Neuronal stem cell (in vitro differentiated cells): ENCODE data around the gene NAT10.

Source experiments
- DNase-seq: peaks from one replicate; pipeline ENCODE4 v3.0.0-alpha.2; 2013; ENCODE audit warnings: low spot score
- H2AFZ ChIP-seq: one replicate; pipeline ENCODE4 v1.6.1; 2013; ENCODE audit warnings: mild to moderate bottlenecking, low read length, inconsistent platforms
- H2AK5ac ChIP-seq: 2 replicates; pipeline ENCODE4 v1.6.1; 2013; ENCODE audit warnings: low read depth, mild to moderate bottlenecking, inconsistent platforms, low read length, moderate library complexity, mixed read lengths
- H2BK120ac ChIP-seq: 2 replicates; pipeline ENCODE4 v1.6.1; 2013; ENCODE audit warnings: low read depth, mild to moderate bottlenecking, inconsistent platforms, low read length, moderate library complexity, mixed read lengths
- H2BK12ac ChIP-seq: one replicate; pipeline ENCODE4 v1.6.1; 2013; ENCODE audit warnings: low read length, inconsistent platforms
- H2BK15ac ChIP-seq: 2 replicates; pipeline ENCODE4 v1.6.1; 2013; ENCODE audit warnings: mild to moderate bottlenecking, low read length, inconsistent platforms, mixed read lengths
- H2BK5ac ChIP-seq: one replicate; pipeline ENCODE4 v1.6.1; 2013; ENCODE audit warnings: inconsistent platforms, mild to moderate bottlenecking, low read length, moderate library complexity
- H3K14ac ChIP-seq: one replicate; pipeline ENCODE4 v1.6.1; 2013; ENCODE audit warnings: low read length, inconsistent platforms
- H3K18ac ChIP-seq: 2 replicates; pipeline ENCODE4 v1.6.1; 2013; ENCODE audit warnings: low read length, inconsistent platforms
- H3K23ac ChIP-seq: 2 replicates; pipeline ENCODE4 v1.6.1; 2013; ENCODE audit warnings: low read depth, mild to moderate bottlenecking, mixed read lengths, low read length, inconsistent platforms; ENCODE audit not compliant: poor library complexity
- H3K27ac ChIP-seq: replicated peaks from 3 replicates; pipeline ENCODE4 v1.5.1; 2013; ENCODE audit warnings: low read length, inconsistent platforms
- H3K27me3 ChIP-seq, 3 experiments: 2 replicates each; pipeline ENCODE4 v1.6.1; 2013; ENCODE audit warnings: low read length in 3 of 3, mild to moderate bottlenecking in 2 of 3, inconsistent platforms in 1 of 3, low read depth in 1 of 3, mixed read lengths in 1 of 3, moderate library complexity in 1 of 3; ENCODE audit not compliant: control insufficient read depth in 3 of 3, insufficient read depth in 3 of 3
- H3K36me3 ChIP-seq, 2 donors: replicated peaks in 1 of 2; 2 replicates each; pipeline ENCODE4 v1.6.1; 2013; ENCODE audit warnings: low read length in 2 of 2; ENCODE audit not compliant: control insufficient read depth in 2 of 2, insufficient read depth in 2 of 2
- H3K4ac ChIP-seq: 2 replicates; pipeline ENCODE4 v1.6.1; 2013; ENCODE audit warnings: inconsistent platforms, mild to moderate bottlenecking, low read length, moderate library complexity
- H3K4me1 ChIP-seq, 2 donors: 1 replicate in 1 of 2; 2 replicates in 1 of 2; pipeline ENCODE4 v1.6.1; 2013; ENCODE audit warnings: low read length in 2 of 2, low read depth in 1 of 2; ENCODE audit not compliant: control insufficient read depth in 2 of 2, insufficient read depth in 1 of 2
- H3K4me2 ChIP-seq: one replicate; pipeline ENCODE4 v1.6.1; 2013; ENCODE audit warnings: mild to moderate bottlenecking, low read length, inconsistent platforms; ENCODE audit not compliant: insufficient read depth, poor library complexity, severe bottlenecking
- H3K4me3 ChIP-seq, 2 donors: 2 replicates each; pipeline ENCODE4 v1.5.1; 2013; ENCODE audit warnings: low read length in 2 of 2, mild to moderate bottlenecking in 2 of 2, inconsistent platforms in 1 of 2, moderate library complexity in 1 of 2
- H3K79me1 ChIP-seq: one replicate; pipeline ENCODE4 v1.6.1; 2013; ENCODE audit warnings: low read depth, mild to moderate bottlenecking, inconsistent platforms, low read length, moderate library complexity
- H3K9ac ChIP-seq: one replicate; pipeline ENCODE4 v1.6.1; 2013; ENCODE audit warnings: mild to moderate bottlenecking, low read depth, low read length, inconsistent platforms; ENCODE audit not compliant: poor library complexity
- H3K9me3 ChIP-seq, 2 donors: replicated peaks in 1 of 2; 2 replicates each; pipeline versions ENCODE3 to v1.6.1; 2013; ENCODE audit warnings: low read length in 2 of 2, mild to moderate bottlenecking in 2 of 2, inconsistent platforms in 1 of 2, low read depth in 1 of 2, mixed read lengths in 1 of 2, moderate library complexity in 1 of 2; ENCODE audit not compliant: control insufficient read depth in 2 of 2, insufficient read depth in 1 of 2
- H4K8ac ChIP-seq: one replicate; pipeline ENCODE4 v1.6.1; 2013; ENCODE audit warnings: low read depth, mild to moderate bottlenecking, inconsistent platforms, low read length, moderate library complexity
- H4K91ac ChIP-seq: one replicate; pipeline ENCODE4 v1.6.1; 2013; ENCODE audit warnings: low read length, low read depth, mild to moderate bottlenecking, inconsistent platforms; ENCODE audit not compliant: poor library complexity
- WGBS, 2 donors: extraction: QIAGEN DNeasy Blood & Tissue Kit; methylation state at CpG; one replicate each; pipeline ENCODE4 v1.1.7; 2013; ENCODE audit warnings: missing lambda C conversion rate in 2 of 2, mixed read lengths in 1 of 2; ENCODE audit not compliant: insufficient read length in 2 of 2, insufficient replicate concordance in 1 of 2; ENCODE audit errors: extremely low coverage in 2 of 2; 5-methylcytosine and 5-hydroxymethylcytosine counted together

The NAT10 gene

DNA sequence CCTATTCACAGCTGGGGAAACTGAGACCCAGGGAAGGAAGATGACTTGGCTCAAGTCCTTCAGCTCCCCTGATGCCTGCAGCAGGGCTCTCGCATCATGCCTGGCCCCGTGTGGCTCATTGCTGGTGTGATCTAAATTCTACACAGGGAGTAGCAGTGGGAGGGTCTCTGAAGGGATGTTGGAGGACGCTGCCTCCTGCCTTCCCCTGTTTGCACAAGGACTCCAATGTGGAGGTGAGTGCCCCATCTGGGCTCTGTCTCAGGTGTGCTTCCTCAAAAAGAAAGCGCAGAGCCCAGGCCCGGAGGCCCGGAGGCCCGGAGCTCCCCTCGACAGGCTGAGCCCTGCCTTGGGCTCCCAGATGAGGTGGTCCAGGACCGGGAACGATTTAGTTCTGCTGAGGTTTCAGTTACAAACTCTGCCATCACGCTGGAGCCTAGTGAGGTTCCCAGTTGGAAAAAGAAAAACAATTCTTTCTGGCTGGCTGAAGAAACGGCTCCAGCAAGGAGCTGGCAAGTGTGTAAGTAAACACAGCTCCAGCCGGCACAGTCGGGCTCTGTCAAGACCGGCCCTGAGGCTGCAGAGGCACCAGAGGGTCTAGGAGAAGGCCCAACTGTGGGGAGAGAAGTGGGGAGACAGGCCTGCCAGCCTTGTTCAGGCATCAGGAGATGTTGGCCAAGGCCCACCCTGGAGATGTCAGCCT lies 49.8 kb downstream of the NAT10 start:
- no peak overlapping the region for H3K27ac ChIP-seq
- DNase-seq = no peak
- H4K8ac ChIP-seq = no peak overlapping the region
- no peak overlapping the region for H2AFZ ChIP-seq
- H3K36me3 ChIP-seq = peaks cover 4 to 90% of the 10 kb centered on the region in 2 donors
- H3K4ac ChIP-seq = no peak overlapping the region
- no CpG with 5 or more reads among the region's 15 CpGs for WGBS, 2 donors
- H3K9me3 ChIP-seq = no peaks in the 10 kb centered on the region
- peak overlapping the region; percentile 75 for H3K23ac ChIP-seq
- H3K18ac ChIP-seq = no peak overlapping the region
- no peak overlapping the region for H2BK120ac ChIP-seq
- H2BK5ac ChIP-seq = no peak overlapping the region
- no peak overlapping the region for H3K9ac ChIP-seq
- H3K4me3 ChIP-seq = no peak overlapping the region
- no peak overlapping the region for H2BK15ac ChIP-seq
- no peaks in the 10 kb centered on the region for H3K4me1 ChIP-seq
- no peaks in the 10 kb centered on the region for H3K79me1 ChIP-seq
- H3K27me3 ChIP-seq = no peaks in the 10 kb centered on the region
- no peak overlapping the region for H3K4me2 ChIP-seq
- no peak overlapping the region for H3K14ac ChIP-seq
- no peak overlapping the region for H2BK12ac ChIP-seq
- no peak overlapping the region for H4K91ac ChIP-seq
- no peak overlapping the region for H2AK5ac ChIP-seq

DNA sequence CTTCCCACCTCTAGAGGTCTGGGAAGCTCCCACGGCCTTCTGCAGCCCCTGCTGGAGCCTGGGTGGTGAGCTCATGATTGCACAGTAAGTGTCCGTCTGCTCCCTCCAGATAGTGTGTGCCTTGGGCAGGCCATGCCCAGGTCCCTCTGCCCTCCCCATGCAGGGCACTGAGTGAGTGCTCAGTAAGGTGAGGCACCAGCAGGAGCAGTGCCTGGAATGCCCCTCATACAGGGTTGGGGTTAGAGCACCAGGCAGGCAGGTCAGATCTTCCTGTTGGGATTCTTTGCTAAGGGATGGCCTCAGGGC lies 50.3 kb downstream of the NAT10 start:
- Histone ChIP-seq H3K23ac (peak overlapping the region; percentile 75), H4K91ac (no peak overlapping the region), H3K14ac (no peak overlapping the region), H3K4ac (no peak overlapping the region), H2BK120ac (no peak overlapping the region), H3K36me3 (peaks cover 4 to 88% of the 10 kb centered on the region in 2 donors), H3K27ac (no peak overlapping the region), H3K18ac (no peak overlapping the region), H3K9ac (peak overlapping the region; percentile 27), H2BK15ac (no peak overlapping the region), H4K8ac (peak overlapping the region; percentile 7), H3K4me2 (no peak overlapping the region), H3K79me1 (no peaks in the 10 kb centered on the region), H3K4me3 (no peak overlapping the region), H2AK5ac (no peak overlapping the region), H3K27me3 (no peaks in the 10 kb centered on the region), H2BK5ac (no peak overlapping the region), H3K9me3 (no peaks in the 10 kb centered on the region), H3K4me1 (no peaks in the 10 kb centered on the region), H2BK12ac (no peak overlapping the region), H2AFZ (no peak overlapping the region)
- DNase-seq = no peak
- WGBS, 2 donors = no CpG with 5 or more reads among the region's 2 CpGs

DNA sequence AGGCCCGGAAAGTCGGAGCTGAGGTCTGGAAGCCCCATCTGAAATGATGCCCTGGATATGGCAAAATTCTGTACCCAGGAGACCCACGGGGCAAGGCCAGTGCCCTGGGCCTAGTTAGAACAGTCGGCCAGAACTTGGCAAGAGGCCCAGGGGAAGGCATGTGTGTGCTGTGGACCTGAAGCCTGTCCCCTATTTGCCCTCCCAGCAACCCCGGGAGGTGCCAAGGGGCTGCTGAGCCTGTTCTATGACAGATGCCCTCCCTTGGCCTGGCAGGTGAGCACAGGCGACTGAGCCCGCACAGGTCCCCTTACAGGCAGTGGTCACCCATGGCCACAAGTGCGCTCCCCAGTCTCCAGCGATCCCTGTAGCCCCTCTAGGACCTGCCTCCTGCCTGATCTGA lies 51.7 kb downstream of the NAT10 start:
- Histone ChIP-seq H4K8ac (no peak overlapping the region), H2AK5ac (peak overlapping the region; percentile 18), H3K4me2 (no peak overlapping the region), H3K14ac (no peak overlapping the region), H3K9ac (no peak overlapping the region), H3K36me3 (peaks cover 4 to 86% of the 10 kb centered on the region in 2 donors), H3K79me1 (no peaks in the 10 kb centered on the region), H4K91ac (no peak overlapping the region), H2AFZ (no peak overlapping the region), H3K23ac (no peak overlapping the region), H3K4ac (no peak overlapping the region), H2BK12ac (no peak overlapping the region), H2BK15ac (no peak overlapping the region), H3K27ac (no peak overlapping the region), H2BK120ac (no peak overlapping the region), H3K4me1 (no peaks in the 10 kb centered on the region), H3K18ac (no peak overlapping the region), H3K4me3 (no peak overlapping the region), H3K27me3 (no peaks in the 10 kb centered on the region), H3K9me3 (no peaks in the 10 kb centered on the region), H2BK5ac (no peak overlapping the region)
- DNase-seq = no peak
- no CpG with 5 or more reads among the region's 9 CpGs for WGBS, 2 donors

DNA sequence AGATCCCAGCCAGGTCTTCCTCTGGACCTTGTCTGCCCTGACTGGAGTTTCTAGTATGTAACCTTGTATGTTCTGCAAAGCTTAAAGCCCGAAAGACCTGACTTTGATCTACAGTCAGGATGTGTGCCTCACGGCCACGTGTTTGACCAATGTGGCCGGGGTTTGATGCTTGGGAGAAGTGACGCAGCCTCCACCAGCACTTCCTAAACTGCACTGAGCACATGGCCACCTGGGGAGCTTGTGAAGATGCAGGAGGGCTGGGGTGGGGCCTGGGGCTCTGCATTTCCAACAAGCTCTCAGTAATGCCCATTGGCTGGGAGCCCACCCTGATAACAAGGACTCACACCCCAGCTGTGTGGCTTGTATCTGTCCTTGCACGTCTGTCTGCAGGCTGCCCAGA lies 53.2 kb downstream of the NAT10 start:
- Histone ChIP-seq H3K23ac (no peak overlapping the region), H2BK12ac (no peak overlapping the region), H4K91ac (no peak overlapping the region), H3K14ac (no peak overlapping the region), H3K9me3 (no peaks in the 10 kb centered on the region), H2BK15ac (no peak overlapping the region), H3K79me1 (no peaks in the 10 kb centered on the region), H3K4me3 (no peak overlapping the region), H2BK5ac (no peak overlapping the region), H4K8ac (no peak overlapping the region), H3K18ac (no peak overlapping the region), H3K36me3 (peaks cover 2 to 86% of the 10 kb centered on the region in 2 donors), H3K4ac (no peak overlapping the region), H3K9ac (no peak overlapping the region), H3K27ac (no peak overlapping the region), H2AFZ (no peak overlapping the region), H3K4me2 (no peak overlapping the region), H3K27me3 (no peaks in the 10 kb centered on the region), H2AK5ac (no peak overlapping the region), H3K4me1 (no peaks in the 10 kb centered on the region), H2BK120ac (no peak overlapping the region)
- no CpG with 5 or more reads among the region's 6 CpGs for WGBS, 2 donors
- DNase-seq = no peak
